ENCODE data around the gene VSIG10L. TPM values are rescaled to one million over a fixed set of nuclear protein-coding genes. Genes with fewer than 3 reads are reported as not detected.

VSIG10L gene
- polyA plus RNA-seq, 1 donor, result 1.3 TPM

DNA sequence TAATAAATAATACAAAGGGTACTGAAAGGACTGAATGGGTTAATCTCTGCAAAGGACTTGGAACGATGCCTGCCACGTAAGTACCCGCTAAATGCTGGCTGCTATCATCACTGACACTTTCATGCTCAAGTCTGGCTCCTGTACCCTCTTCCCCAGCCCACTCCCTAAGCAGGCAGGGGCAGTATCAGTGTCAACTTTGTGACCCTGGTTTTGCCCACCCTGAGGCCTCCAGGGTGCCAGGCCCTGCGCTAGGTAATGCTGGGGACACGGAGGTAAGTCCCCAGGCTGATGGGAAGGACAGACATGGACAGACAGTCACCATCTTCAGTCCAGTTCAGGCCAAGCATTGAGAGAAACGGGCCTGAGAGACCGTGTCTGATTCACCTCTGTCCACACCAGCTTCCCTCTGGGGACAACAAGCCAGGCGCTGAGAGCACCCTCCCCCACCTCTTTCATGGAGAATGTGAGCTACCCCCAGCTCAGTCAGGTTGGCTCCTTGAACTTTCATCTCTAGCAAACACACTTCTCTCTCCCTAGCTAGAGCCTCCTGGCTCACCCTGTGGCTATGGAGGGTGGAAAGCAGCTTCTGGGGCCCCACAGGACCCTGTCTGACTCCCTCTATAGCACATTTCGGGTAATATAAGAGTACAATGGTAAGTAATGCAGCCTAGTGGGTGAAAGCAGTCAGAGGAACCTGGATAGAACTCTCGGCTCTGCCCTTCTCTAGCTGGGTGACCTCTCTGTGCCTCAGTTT lies 23.4 kb upstream of the VSIG10L start:
- no peak for DNase-seq

DNA sequence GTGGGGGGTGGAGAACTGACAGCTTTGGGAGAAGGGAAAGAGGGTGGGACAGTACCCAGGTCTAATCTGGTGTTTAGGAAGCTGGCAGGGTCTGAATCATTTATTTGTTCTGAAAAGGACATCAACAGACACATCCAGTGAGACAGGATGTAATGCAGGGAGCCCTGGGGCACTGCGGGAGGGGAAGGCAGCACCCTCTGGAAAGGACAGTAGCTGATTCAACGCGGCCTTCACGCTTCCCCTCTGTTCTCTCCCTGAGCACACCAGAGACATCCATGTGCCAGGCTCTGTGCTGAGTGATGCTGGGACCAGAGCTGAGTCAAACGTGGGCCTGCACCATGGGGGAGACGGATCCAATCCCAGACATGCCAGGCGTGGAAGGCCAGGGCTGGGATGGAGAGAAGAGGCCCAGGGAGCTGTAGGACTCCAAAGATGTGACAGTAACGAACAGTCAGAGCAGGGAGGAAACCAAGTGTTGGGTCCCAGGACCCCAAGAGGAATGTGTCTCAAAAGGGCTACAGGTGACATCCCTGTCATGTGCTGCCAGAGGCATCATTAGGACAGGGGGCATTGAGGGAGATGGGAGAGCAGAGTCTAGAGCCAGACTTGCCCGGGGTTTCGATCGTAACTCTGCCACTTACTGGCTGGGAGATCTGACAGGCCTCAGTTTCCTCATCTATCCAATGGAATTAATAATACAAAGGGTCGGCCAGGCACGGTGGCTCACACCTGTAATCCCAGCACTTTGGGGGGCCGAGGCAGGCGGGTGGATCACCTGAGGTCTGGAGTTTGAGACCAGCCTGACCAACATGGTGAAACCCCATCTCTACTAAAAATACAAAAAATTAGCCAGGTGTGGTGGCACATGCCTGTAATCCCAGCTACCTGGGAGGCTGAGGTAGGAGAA lies 22.5 kb upstream of the VSIG10L start:
- DNase-seq, result no peak

DNA sequence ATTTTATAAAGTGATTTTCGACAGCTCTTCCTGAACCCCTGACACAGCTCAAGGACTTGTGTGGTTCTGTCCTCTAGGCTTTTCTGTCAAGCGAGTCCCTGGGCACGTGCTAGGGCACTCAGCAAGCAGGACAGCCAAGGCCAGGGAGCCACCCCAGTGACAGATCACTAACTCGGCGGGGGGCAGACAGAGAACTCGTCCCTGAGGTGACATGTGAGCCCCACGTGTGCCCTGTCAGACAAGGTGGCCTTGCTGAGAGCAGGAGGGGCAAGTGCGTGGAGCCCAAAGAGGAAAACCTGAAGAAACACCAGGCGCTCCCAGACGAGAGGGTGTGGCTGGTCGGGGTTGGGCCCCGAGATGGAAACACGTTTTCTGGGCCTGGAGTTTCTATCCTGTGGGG lies 19.3 kb upstream of the VSIG10L start:
- DNase-seq, result no peak

DNA sequence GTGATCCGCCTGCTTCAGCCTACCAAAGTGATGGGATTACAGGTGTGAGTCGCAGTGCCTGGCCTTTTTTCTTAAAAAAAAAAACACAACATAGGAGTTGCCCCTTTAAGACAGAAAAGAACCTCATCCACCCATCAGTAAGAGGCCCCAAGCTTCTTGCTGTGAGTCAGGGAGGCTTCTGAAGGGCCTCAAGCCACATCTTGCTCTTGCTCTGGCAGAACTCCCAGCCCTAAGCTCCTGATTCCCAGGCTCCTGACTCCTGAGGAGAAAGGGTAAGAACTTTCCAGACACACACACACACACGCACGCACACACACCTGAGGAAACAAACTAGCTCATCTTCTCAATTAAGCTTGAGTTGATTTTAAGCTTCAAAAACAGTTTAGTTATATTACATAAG lies 17.4 kb upstream of the VSIG10L start:
- peak; percentile 37 for DNase-seq

DNA sequence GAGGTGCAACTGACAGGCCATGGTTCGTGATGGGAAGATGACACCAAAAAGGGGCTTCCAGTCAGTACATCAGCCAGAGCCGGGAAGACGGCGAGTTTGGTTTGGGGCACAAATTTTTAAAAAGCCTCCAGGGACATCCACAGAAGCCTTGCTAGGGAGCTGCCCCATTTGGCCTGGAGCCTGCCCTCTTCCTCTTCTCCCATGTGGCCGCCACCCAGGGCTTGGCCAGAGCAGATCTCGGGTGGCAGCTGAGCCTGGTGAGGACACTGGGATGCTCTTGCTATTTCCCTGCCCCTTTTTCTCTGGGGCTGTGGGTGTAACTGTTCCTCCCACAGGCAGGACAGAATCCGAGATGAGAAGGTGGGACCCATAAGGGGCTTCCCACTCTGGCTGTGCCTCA lies 16.0 kb upstream of the VSIG10L start:
- no peak for DNase-seq

DNA sequence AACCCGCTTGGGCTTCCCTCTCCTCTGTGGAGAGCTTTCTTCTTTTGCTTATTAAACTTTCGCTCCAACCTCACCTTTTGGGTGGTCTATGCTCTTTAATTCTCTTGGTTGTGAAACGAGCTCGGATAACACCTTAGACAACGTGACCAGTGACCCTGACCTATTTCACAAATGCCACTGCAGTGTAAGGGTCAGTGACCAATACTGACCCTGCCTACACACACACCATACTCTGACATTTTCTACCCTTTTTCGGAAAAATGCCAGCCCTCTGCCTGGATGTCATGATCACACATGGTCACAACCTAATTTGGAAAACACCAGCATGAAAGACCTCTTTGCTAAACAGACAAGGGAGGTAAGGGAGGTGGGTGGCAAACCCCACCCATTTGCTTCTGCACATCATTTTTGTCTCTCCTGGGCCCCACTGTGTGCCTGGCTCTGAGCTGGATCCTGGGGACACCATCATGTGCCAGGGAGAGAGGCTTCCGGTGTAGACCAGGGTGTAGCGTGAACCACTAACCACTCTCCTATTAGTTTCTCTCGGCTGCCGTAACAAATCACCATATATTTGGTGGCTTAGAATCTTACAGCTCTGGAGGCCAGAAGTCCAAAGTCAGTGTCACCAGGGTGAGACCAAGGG lies 14.3 kb upstream of the VSIG10L start:
- no peak for DNase-seq

DNA sequence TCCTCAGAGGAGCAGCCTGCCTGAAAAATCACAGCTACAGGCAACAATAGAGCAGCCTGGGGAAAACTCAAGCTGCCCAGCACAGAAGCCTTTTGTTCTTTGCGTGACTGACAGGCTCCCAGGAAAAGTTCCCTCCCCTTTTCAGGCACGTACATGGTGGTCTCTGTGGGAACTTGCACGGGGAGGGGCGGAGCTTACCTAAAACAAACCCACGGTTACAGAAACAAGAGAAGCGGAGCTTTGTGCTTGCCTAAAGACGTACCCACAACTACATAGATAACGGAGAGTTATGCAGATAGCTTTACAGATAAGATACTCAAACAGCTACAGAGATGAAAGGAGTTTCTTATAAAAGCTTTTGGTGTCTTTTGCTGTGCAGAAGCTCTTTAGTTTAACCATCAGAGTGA lies 12.8 kb upstream of the VSIG10L start:
- no peak for DNase-seq

DNA sequence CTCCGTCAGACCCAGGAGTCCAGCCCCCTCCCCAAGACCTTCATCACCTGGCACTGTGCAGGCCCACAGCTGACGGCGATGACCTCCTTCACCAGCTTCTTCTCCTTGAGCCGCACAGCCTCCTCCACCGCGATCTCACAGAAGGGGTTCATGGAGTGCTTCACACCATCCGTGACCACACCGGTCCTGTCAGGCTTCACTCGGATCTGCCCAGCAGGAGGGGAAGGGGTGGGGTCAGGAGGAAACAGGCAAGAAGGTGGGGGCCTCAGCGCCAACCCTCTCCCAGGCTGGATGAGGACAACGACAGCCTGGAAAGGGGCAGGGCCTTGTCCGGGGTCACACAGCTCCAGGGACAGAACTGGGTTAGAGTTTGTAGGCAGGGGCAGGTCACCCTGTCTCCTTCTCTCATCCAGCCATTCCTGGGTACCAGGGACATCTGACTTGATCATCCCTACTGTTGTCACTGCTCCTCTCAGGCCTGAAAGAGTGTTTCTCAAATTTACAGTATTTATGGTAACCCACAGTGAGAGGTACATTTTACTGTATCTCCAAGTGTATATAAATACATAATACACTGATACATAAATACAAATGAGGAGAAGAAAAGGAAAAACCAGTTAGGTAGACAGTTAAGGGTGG lies 12.3 kb upstream of the VSIG10L start:
- DNase-seq, result no peak

DNA sequence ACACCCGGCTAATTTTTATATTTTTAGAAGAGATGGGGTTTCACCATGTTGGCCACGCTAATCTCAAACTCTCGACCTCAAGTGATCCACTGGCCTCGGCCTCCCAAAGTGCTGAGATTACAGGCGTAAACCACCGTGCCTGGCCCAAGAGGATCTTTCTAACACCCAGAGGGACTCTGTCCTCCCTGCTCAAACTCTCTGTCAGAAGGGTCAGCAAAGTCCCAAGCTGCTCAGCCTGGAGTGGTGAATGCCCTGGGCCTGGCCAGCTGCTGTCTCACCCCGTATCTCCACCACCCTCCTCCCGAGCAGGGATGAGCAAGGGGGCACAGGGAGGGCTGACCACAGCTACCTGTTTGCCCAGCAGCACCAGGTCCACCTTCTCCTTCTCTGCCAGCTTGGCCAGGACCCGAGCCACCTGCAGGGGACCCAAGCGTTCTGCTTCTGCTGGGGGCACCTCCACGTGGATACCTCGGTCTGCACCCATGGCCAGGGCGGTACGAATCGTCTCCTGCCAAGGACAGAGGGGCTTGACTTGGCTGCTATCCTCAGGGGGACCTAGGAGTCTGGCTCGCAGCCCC lies 10.9 kb upstream of the VSIG10L start:
- no peak for DNase-seq

DNA sequence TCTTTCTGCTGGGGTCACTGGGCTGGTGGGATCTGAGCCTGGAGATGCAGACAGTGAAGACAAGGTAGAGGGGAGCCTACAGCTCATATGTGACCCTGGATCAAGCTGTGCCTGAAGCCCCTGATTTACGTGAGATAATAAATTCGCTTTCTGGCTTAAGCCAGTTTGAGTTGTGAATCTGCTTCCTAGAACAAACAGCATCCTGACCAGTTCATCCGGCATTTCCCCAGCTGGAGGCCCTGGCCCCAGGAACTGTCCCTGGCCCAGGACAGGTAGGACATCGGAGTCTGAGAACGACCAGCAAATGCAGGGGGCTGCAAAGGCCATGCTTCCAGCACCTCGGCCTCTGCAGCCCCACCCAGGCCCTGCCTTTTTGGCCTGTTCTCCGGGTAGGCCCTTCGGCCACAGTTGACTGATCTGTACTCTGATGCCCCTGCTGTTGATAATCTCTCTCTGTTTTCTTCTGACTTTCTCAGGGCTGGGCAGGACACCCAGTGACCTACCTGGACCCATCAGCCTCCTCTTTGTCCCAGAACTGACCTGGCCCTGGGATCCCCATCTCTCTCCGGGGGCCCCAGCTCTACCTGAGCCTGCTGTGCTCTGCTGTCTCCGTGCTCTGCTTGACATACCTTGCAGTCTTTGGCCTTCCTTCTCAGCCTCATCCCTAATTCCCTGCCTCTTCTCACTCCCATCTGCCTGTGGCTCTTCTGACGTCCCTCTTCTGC lies 9.5 kb upstream of the VSIG10L start:
- no peak for DNase-seq

DNA sequence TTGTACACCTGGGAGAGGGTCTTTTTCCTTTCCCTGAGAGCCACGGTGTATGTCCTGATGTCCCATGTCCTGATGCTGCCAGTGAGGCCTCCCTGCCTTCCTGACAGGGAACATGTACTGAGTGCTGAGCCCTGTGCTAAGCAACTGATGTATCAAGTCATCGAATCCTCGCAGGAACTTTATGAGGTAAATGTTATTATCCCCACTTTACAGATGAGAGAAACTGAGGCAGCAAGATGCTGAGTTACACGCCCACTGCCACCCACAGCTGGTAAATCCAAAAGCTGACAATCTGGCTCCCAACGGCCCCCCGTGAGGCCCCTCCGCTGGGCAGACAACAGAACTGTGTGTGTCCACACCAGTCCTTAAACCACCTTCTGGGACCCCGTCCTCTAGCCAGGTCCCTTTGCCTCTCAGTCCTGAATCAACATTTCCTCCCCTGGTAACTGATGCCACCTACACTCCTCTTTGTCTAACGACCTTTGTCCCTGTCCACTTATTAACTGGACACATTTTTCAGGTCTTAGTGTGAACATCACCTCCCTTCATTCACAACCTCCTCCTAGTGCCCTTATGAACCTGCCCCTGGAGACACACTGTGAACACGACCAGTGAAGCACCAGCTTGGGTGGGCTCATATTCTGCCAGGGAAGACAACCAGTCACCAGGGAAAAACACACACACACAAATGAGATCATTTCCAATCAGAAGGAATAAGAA lies 5.4 kb upstream of the VSIG10L start:
- DNase-seq, result no peak

DNA sequence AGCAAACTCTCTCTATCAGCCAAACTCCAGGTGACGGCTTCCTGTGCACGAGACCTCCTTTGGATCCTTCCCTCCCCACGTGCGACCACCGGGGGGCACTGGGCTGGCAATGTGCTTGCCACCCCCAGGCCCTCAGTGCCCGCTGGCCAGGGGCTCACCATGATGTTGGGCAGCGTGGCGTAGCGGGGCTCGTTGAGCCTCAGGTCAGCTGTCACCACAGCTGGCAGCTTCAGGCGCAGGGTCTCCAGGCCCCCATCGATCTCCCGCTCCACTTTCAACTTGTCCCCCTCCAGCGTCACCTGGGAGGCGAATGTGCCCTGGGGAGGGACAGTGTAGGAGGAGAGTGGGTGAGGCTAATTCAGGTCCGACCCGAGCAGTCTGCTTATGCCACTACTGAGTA lies 4.8 kb upstream of the VSIG10L start:
- DNase-seq, result no peak

DNA sequence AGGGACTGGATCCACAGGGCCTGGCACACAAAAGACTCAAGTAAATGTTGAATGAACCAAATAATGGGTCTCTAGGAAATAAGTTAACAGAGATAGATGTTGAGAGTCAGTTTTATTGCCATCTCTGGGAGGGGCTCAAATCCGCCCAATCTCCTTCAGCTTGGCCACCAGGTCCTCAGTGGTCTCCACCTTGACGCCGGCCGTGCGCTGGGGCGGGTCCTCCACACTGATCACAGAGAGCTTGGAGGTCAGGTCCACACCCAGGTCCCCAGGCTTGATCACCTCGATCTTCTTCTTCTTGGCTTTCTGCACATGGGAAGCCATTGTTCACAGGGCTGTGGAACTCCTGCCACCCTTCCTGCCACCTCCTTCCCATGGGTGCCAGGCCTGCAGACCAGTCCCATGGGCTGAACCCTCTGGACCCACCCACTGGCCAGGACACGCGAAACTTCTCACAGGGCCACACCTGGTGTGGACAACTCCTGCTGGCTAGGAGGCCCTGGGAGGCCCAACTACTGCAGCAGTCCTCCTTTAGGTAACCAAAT lies 3.2 kb upstream of the VSIG10L start:
- no peak for DNase-seq

DNA sequence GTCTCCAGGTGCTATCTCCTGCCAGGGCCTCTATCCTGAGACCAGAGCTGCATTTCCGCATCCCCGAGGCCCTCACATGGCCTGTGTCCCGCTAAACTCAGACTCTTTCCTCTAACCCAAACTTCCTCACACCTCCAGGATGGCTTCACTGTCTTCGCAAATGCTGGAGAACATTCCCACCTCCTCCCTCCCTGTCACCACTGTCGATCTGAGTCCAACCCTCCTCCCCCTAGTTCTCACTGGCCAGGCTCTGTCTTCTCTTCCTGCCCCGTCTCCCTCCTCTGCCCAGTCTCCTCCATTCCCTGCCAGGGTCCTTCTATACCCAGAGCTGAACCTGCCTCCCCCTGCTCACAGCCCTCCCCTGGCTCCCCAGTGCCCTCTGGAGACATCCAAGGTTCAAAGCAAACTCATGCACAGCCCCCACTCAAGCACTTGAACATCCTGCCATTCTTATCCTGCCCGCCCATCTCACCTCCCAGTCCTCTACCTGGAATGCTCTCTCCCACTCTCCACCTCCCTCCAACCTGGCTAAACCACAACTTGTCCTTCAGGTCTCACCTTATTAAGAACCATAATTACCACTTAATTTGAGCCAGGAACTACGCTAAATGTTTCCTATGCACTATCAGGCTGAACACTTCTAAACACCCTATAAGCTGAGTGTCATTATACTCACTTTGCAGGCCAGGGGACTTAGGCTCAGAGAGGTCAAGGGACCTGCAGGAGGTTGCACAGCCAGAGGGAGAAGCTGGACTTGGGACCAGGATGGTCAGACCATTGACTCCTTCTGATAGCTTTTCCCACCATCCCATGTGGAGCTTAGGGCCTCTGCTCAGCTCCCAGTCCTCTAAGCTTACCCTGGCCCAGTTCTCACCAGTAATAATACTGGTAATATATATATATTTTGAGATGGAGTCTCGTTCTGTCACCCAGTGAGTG lies 961 bp upstream of the VSIG10L start:
- no peak for DNase-seq

DNA sequence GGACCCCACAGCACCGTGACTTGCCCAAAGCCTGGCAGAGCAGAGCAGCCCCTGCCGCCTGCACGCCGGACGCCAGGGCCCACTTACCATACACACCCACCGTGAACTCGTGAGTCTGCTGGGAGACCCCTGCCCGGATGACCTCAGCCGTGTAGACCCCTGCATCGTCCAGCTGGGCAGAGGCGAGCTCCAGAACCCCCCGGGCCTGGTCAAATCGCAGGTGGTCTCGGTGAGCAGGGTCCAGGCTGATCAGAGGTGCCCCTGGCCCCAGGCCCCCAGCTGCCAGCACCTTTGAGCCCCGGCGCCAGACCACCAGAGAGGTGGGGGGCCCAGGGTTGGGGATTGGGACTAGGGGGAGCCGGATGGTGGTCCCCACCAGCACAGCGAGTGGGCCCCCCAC lies 873 bp downstream of the VSIG10L start:
- no peak for DNase-seq

DNA sequence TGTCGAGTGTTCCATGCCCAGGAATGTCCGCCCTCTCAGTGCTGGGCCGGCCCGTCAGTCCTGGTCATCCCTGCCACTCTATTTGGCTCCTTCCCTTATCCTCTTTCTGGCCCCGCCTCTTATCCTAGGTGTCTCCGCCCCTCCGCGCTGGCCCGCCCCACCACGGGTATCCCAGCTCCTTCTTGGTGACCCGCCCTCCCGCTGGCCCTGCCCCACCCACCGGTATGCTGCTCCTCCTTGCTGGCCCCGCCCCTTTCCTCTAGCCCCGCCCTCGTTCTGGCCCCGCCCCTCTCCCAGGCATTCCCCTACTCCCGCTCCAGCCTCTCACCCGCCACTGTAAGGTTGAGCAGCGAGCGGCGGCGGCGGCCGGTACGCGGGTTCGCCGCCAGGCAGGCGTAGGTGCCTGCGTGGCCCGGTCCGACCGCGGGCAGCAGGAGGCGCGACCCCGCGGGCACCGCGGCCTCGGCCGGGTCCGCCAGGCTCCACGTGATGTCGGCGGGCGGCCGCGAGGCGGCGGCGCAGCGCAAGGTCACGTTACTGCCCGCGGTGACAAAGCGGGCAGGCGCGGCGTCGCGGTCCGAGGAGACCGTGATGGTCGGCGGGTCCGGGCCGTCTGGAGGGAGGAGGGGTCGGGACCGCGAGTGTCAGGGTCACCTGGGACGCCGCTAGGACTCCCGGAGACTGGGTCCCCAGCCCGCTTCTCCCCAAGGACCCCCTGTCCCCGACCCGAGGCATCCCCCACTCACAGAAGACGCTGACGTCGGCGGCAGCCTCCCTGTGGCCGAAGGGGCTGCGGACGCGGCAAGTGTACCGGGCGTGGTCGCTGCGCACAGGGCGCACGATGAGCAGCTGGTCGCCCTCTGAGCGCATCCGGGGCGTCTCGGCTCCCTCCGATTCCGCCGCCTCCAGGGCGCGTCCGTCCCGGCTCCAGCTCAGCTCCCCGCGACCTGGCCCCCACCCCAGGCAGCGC lies 2.0 kb downstream of the VSIG10L start:
- peak; percentile 86 for DNase-seq

DNA sequence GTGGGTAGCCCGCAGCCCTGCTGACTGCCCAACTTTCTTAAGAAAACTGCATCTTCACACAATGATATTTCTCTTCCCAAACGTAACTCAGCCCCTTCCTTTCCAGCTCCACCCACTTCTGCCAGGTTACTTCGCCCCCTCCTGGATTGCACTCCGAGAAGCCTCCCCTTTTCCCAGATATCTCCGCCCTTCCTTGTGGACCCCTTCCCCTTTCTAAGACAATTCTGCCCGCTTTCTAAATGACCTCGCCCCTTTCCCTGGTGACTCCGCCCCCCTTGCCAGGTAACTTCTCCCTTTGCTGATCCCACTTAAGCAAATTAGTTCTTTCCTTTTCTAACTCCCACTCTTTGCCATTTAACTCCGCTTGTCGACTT lies 2.6 kb downstream of the VSIG10L start:
- no peak for DNase-seq

DNA sequence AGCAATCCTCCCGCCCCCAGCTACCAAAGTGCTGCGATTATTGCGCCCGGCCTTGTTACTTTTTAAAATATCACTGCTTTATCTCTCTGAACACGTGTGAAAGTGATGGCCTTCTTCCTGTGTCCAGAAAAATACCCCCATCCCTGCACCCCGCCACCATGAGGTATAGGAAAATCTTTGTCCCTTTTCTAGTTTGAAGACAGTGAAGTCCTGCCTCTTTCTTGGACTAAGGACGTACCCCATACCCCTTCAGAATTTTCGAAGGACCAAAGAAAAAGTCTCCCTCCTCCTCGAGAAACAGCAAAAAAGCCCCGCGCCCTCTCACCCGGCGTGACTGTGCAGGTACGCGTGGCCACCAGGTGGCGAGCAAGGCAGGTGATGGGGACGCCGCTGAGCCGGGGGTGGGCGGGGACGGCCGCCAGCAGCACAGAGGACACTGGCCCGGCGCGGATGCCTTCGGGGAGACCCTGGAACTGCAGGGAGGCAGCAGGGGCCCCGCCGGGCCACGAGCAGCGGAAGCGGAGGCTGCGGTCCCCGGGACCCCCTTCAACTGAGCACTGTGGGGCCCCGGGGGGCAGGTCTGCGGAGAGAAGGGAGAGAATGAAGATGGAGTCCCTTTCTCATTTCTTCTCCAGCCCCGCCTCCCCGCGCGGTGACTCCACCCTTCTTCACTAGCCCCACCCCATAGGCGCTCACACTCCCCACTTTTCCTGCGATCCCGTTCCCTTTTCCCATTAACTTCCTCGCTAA lies 3.2 kb downstream of the VSIG10L start:
- DNase-seq, result peak; percentile 77

Data from hindlimb muscle (tissue), 1 donor.